Measurements from ENCODE around the gene PARP11. TPM values are rescaled to one million over a fixed set of nuclear protein-coding genes. Genes with fewer than 3 reads are reported as not detected.
A peak's percentile ranks its signal among the peaks of the same experiment; 100 is the strongest.

PARP11 gene
- total RNA-seq, 1 experiment from 2014 or later, result 13.4 TPM

DNA sequence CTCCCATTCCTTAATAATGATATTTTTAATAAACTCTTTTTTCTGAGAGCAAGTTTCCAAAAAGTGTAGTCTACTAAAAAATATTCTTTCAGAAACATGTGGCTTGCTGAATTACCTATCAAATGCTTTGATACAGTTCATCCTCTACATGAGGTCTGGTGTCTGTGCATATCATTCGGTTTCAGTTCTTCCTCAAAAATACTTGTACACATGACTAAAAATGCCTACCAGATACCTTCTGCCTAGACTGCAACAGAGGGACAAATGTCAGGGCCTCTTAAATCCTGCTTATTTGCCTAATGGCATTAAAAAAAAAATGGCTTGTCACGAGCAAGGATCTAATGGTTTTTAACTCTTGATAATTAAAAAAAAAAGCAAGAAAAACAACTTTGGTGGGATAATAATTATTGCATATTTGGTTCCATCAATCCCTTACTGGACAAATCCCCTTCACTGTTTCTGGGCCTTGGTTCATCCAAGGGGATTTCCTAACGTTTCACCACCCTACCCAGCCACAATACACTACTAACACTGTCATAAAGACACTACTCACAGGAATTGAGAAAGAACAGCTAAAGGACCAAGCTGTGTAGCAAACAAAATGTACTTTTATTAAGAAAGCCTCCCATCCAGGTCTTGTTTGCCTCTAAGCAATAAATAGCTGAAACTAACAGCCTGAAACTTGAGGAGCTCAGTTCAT lies 45.7 kb downstream of the PARP11 start:
- no peak overlapping the region for H3K4me3 ChIP-seq

GRCh38 chr12:3821441-3821840 lies 51.8 kb downstream of the PARP11 start:
- Histone ChIP-seq H3K4me3 (no peak overlapping the region), H3K36me3 (peaks cover 32% of the 10 kb centered on the region), H3K4me1 (no peaks in the 10 kb centered on the region), H3K27me3 (no peaks in the 10 kb centered on the region), H3K27ac (no peak overlapping the region), H3K9me3 (replicated peaks) (no peaks in the 10 kb centered on the region)
- DNase-seq, result no peak

More for the DNA sequence above, 45.7 kb downstream of the PARP11 start:
- no peaks in the 10 kb centered on the region for H3K9me3 ChIP-seq (replicated peaks)
- no peaks in the 10 kb centered on the region for H3K4me1 ChIP-seq
- no peak for DNase-seq
- peaks cover 26% of the 10 kb centered on the region for H3K36me3 ChIP-seq
- H3K27me3 ChIP-seq, result no peaks in the 10 kb centered on the region
- H3K27ac ChIP-seq, result no peak overlapping the region

DNA sequence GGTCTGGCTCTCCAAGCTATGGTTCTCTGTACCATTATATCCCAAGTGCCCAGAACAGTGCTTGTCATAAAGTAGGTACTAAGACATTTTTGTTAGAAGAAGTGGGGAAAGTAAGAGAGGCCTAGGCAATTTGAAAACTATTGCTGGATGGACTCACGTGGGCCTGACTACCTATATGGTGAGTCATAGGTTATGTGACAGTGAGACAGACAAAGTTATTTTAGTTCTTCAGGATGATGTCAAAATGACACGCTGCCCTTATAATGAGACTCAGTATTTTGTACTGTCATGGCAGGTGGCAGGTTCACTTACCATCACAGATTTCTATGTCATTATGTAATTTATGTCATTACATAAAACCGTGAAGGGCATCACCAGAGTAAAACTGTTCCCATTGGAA lies 53.1 kb downstream of the PARP11 start:
- H3K4me3 ChIP-seq, result no peak overlapping the region
- H3K4me1 ChIP-seq, result no peaks in the 10 kb centered on the region
- H3K27me3 ChIP-seq, result no peaks in the 10 kb centered on the region
- no peak overlapping the region for H3K27ac ChIP-seq
- DNase-seq, result no peak
- H3K9me3 ChIP-seq (replicated peaks), result no peaks in the 10 kb centered on the region
- H3K36me3 ChIP-seq, result peaks cover 26% of the 10 kb centered on the region

DNA sequence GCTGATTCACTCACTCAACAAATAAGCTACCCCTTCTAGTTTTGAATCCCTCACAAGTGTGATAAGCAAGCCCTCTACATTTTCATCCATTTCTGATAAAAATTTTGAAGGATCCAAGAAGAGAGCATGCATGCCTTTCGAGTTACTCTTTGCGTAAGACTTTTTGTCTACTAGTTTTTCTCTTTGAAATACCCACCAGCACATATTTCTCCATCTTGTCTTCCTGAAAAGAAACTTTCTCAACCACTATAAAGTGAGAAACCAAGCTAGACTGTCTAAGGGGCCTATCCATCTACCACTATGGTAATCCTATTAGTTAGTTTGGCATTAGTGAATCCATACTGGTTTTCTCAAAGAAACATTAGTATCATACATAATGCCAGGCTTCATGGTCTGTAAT lies 56.9 kb downstream of the PARP11 start:
- Histone ChIP-seq H3K4me3 (no peak overlapping the region), H3K9me3 (replicated peaks) (no peaks in the 10 kb centered on the region), H3K27me3 (no peaks in the 10 kb centered on the region), H3K4me1 (no peaks in the 10 kb centered on the region), H3K36me3 (peaks cover 14% of the 10 kb centered on the region), H3K27ac (no peak overlapping the region)
- no peak for DNase-seq

DNA sequence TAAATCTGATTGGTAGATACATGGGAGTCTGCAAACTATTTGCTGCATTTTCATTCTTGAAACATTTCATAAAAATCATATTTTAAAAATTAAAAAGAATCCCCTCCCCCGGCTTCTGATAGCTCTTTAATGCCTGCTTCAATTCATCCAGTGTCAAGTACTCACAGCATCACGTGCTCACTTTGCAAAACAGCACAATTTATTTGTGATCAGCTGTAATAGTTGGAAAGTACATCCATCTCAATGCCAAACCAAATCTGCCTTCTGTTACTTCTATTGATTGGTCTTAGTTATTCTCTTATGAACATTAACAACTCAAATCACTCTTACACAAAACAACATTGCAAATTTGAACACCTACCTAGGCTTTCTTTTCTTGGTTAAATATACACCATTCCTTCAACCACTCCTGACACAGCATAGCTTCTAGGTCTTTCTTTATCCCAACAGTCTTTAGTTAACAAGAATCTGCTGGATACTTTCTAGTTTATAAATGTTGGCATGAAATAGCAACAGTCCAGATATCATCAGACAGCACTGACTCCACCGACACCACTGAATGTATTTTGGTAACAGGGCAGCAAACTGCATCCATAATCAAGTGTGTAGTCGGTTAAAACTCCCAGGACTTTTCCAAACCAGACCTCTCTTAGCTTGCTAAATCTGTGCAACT lies 58.0 kb downstream of the PARP11 start:
- no peak overlapping the region for H3K4me3 ChIP-seq
- H3K27me3 ChIP-seq, result no peaks in the 10 kb centered on the region
- no peak for DNase-seq
- H3K27ac ChIP-seq, result no peak overlapping the region
- peaks cover 10% of the 10 kb centered on the region for H3K36me3 ChIP-seq
- H3K4me1 ChIP-seq, result no peaks in the 10 kb centered on the region
- no peaks in the 10 kb centered on the region for H3K9me3 ChIP-seq (replicated peaks)

DNA sequence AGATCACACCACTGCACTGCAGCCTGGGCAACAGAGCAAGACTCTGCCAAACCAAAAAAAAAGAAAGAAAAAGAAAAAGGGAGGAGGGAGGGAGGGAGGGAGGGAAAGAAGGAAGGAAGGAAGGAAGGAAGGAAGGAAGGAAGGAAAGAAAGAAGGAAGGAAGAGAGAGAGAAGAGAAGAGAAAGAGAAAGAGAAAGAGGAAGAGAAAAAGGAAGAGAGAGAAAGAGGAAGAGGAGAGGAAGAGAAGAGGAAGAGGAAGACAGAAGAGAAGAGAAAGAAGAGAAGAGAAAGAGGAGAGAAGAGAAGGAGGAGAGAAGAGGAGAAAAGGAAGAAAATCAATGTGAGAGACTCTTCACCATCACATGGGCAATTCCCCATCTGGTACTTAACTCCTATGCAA lies 62.7 kb downstream of the PARP11 start:
- H3K27ac ChIP-seq, result no peak overlapping the region
- no peaks in the 10 kb centered on the region for H3K27me3 ChIP-seq
- H3K36me3 ChIP-seq, result peaks cover 5% of the 10 kb centered on the region
- no peaks in the 10 kb centered on the region for H3K9me3 ChIP-seq (replicated peaks)
- H3K4me3 ChIP-seq, result no peak overlapping the region
- no peak for DNase-seq
- no peaks in the 10 kb centered on the region for H3K4me1 ChIP-seq

DNA sequence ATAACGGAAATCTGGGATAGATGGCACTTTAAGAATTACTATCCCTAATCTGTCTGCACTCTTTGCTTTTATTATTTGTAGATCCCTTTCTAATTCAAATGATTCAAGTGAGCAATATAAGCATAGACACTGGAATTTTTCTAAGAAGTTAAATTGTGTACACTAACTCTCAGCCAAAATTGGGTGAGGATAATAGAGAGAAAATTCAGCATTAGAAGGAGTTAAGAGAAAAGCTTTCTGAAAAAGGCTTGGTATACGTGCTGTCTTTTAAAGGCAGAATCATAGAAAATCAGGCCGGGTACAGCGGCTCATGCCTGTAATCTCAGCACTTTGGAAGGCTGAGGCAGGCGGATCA lies 63.2 kb downstream of the PARP11 start:
- no peak overlapping the region for H3K27ac ChIP-seq
- H3K4me3 ChIP-seq, result no peak overlapping the region
- no peak for DNase-seq
- H3K36me3 ChIP-seq, result peaks cover 5% of the 10 kb centered on the region
- no peaks in the 10 kb centered on the region for H3K9me3 ChIP-seq (replicated peaks)
- H3K4me1 ChIP-seq, result no peaks in the 10 kb centered on the region
- no peaks in the 10 kb centered on the region for H3K27me3 ChIP-seq

DNA sequence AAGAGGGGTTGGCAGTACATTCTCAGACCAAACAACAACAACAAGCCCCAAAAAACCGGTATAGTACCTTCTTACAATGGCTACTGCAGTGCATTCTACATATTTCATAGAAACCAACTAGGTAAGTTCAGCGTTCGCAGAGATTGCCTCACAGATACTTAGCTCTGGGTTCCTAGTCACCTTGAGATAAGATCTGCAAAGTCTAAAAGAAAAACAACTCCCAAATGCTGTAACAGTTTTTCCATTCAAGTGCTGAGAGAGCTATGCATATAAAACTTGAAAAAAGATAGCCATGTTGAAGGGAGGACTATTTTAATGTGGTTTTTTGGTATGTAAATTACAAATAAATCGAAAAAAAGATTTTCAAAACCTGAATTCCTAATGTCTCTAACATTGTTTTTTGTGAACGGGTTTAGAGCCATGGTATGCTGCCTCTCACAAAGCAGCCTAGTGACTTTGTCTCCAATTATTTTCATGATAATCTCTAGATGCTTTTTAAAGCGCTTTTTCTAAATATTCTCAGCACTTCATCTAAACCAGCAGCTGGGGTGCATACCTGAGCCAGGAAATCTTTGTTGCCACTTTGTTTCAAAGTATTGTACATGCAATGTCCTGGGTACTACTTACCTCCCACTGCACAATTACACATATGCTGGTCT lies 63.7 kb downstream of the PARP11 start:
- Histone ChIP-seq H3K27me3 (no peaks in the 10 kb centered on the region), H3K9me3 (replicated peaks) (no peaks in the 10 kb centered on the region), H3K27ac (no peak overlapping the region), H3K4me1 (no peaks in the 10 kb centered on the region), H3K36me3 (peaks cover 5% of the 10 kb centered on the region), H3K4me3 (no peak overlapping the region)
- no peak for DNase-seq

GRCh38 chr12:3805077-3805476 lies 68.1 kb downstream of the PARP11 start:
- no peak for DNase-seq
- Histone ChIP-seq H3K9me3 (replicated peaks) (no peaks in the 10 kb centered on the region), H3K4me3 (no peak overlapping the region), H3K4me1 (no peaks in the 10 kb centered on the region), H3K27me3 (no peaks in the 10 kb centered on the region), H3K27ac (no peak overlapping the region), H3K36me3 (no peaks in the 10 kb centered on the region; the same call in 1 of the 2 replicates)

- H3K4me3 ChIP-seq, result no peak overlapping the region
- no peaks in the 10 kb centered on the region; the same call in 1 of the 2 replicates for H3K36me3 ChIP-seq
- no peaks in the 10 kb centered on the region for H3K27me3 ChIP-seq
- peak; percentile 58 to 81 for DNase-seq
- no peak overlapping the region for H3K27ac ChIP-seq
- H3K9me3 ChIP-seq (replicated peaks), result no peaks in the 10 kb centered on the region
- H3K4me1 ChIP-seq, result no peaks in the 10 kb centered on the region
These were observed 69.2 kb downstream of the PARP11 start for GRCh38 chr12:3803865-3804472.

DNA sequence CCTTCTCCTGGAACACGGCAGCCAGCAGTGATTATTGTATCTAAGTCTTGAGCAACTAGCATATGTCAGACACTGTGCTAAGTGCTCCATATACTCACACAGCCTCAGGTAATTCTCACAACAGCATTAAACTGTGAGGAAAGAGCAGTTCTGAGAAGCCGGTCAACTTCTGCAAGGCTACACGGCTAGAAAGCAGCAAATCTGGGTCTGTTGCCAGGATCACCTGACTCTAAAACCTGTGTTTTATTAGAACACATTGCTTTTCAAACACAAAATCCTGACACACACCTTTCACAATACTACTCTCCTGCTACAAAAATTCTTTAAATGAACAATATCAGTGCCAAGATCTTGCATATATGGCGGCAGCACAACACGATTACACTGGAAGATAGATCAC lies 70.5 kb downstream of the PARP11 start:
- Histone ChIP-seq H3K4me3 (no peak overlapping the region), H3K4me1 (no peaks in the 10 kb centered on the region), H3K36me3 (no peaks in the 10 kb centered on the region; the same call in 1 of the 2 replicates), H3K9me3 (replicated peaks) (no peaks in the 10 kb centered on the region), H3K27me3 (no peaks in the 10 kb centered on the region), H3K27ac (no peak overlapping the region)
- no peak for DNase-seq

GRCh38 chr12:3797531-3798048 lies 75.6 kb downstream of the PARP11 start:
- H3K36me3 ChIP-seq, result no peaks in the 10 kb centered on the region; the same call in 1 of the 2 replicates
- H3K27ac ChIP-seq, result no peak overlapping the region
- no peaks in the 10 kb centered on the region; the same call in 1 of the 2 replicates for H3K4me1 ChIP-seq
- H3K4me3 ChIP-seq, result no peak overlapping the region
- peak in 1 of 2 experiments; percentile 5 for DNase-seq
- H3K27me3 ChIP-seq, result no peaks in the 10 kb centered on the region
- no peaks in the 10 kb centered on the region for H3K9me3 ChIP-seq (replicated peaks)

DNA sequence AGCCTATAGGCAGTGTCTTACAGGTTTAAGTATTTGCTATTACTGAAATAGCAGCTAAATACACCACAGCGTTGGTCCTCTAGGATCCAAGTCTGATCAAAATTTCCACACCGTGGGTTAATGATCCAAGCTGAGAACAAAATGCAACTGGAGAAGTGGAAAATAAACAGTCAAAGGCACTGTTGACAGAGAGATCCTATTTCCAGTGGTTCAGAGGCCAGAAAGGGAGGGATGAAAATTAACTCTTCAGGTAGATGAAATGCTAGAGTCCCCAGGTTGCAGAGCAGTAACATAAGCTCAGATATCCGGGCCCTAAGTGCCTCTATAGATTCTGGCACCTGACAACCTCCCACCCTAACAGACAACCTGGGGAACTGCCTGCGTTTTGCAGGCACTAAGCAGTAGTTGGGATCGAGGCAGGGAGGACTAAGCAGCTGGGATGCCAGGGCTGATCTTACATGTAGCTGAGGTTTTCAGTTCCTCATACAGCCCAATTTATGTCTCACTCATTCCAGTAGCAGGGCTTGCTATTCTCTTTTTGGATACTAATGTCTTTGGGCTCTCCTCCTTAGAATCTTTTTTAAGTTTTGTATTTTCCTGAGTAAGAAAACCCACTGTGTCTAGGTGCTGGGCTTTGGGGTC lies 77.6 kb downstream of the PARP11 start:
- H3K4me3 ChIP-seq, result no peak overlapping the region
- no peaks in the 10 kb centered on the region; the same call in 1 of the 2 replicates for H3K36me3 ChIP-seq
- H3K27me3 ChIP-seq, result no peaks in the 10 kb centered on the region
- no peak overlapping the region for H3K27ac ChIP-seq
- no peaks in the 10 kb centered on the region; the same call in 1 of the 2 replicates for H3K4me1 ChIP-seq
- H3K9me3 ChIP-seq (replicated peaks), result no peaks in the 10 kb centered on the region
- DNase-seq, result no peak

DNA sequence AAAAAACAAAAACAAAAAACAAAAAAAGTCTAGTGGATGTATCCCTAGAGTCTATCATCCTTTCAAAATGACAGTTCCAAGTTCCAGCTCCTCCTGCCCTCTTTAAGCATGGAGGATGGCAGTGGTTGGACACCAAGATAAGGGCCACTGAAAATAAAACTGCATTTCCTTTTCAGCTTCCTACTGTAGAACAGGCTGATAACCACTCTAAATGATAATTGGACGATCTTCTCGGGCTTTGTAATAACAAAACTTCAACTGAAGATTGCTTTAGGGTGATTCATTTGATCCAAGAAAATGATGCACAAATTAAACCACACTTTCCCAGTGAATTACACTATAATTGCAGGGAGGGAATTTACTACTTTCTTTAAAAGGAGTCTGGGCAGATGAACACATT lies 78.1 kb downstream of the PARP11 start:
- no peaks in the 10 kb centered on the region; the same call in 1 of the 2 replicates for H3K4me1 ChIP-seq
- H3K9me3 ChIP-seq (replicated peaks), result no peaks in the 10 kb centered on the region
- H3K27ac ChIP-seq, result no peak overlapping the region
- no peaks in the 10 kb centered on the region for H3K27me3 ChIP-seq
- H3K36me3 ChIP-seq, result no peaks in the 10 kb centered on the region; the same call in 1 of the 2 replicates
- H3K4me3 ChIP-seq, result no peak overlapping the region
- DNase-seq, result no peak
